Transverse colon (tissue), 4 donors: ENCODE data around the gene CDH22.

Experiments
- POLR2AphosphoS5 ChIP-seq, 3 donors: sonication (generic); formaldehyde crosslinking; IDR thresholded peaks; one replicate each; pipeline ENCODE4 v1.6.1; 2016; ENCODE audit warnings: antibody characterized with exemption in 3 of 3
- TF ChIP-seq, protein P1 (sequence below), 5 experiments: fragments of 200-600 bp in 3 of 5; fragments of 450-650 bp in 2 of 5; sonication (generic) in 3 of 5; IDR thresholded peaks; 1 replicate in 2 of 5; 2 replicates in 3 of 5; pipeline ENCODE4 v1.5.1; 2016 to 2017; ENCODE audit warnings: antibody characterized with exemption in 5 of 5, inconsistent platforms in 3 of 5, mild to moderate bottlenecking in 2 of 5, moderate library complexity in 1 of 5

GRCh38 chr20:46151936-46152335 is 156.4 kb downstream of the CDH22 start:
- TF ChIP-seq, protein P1, sequence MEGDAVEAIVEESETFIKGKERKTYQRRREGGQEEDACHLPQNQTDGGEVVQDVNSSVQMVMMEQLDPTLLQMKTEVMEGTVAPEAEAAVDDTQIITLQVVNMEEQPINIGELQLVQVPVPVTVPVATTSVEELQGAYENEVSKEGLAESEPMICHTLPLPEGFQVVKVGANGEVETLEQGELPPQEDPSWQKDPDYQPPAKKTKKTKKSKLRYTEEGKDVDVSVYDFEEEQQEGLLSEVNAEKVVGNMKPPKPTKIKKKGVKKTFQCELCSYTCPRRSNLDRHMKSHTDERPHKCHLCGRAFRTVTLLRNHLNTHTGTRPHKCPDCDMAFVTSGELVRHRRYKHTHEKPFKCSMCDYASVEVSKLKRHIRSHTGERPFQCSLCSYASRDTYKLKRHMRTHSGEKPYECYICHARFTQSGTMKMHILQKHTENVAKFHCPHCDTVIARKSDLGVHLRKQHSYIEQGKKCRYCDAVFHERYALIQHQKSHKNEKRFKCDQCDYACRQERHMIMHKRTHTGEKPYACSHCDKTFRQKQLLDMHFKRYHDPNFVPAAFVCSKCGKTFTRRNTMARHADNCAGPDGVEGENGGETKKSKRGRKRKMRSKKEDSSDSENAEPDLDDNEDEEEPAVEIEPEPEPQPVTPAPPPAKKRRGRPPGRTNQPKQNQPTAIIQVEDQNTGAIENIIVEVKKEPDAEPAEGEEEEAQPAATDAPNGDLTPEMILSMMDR (IDR thresholded peaks at IDR 0.05): peak in 2 of 5 experiments; percentile 23 to 30
- no peak for TF ChIP-seq POLR2AphosphoS5 (IDR thresholded peaks at IDR 0.05)
